ENCODE measurements around the gene CNTN5. TPM values are rescaled to one million over a fixed set of nuclear protein-coding genes. Genes with fewer than 3 reads are reported as not detected.
"Not testable (repeated sequence)": the region's sequence is repeated elsewhere in the genome, so short reads cannot be mapped to it uniquely, and the experiment has no call there.

CNTN5 gene
- total RNA-seq, 2 donors from 2014 or later: 0.85 to 4.2 TPM

GRCh38 chr11:99814738-99815137 is 794.0 kb downstream of the CNTN5 start:
- Histone ChIP-seq H3K27ac (no peak overlapping the region), H3K9me3 (no peaks in the 10 kb centered on the region), H3K4me1 (ENCODE audit: control insufficient read depth in 1 of 2, low read depth in 2 of 2) (no peaks in the 10 kb centered on the region), H3K36me3 (no peaks in the 10 kb centered on the region), H3K4me3 (no peak overlapping the region), H3K27me3 (replicated peaks; ENCODE audit: insufficient read depth) (no peaks in the 10 kb centered on the region)
- TF ChIP-seq CTCF (IDR thresholded peaks at IDR 0.05): no peak
- DNase-seq (ENCODE audit: low spot score) (no peak), ATAC-seq (ENCODE audit: insufficient number of reproducible peaks, low FRiP score, low read depth) (no peak)

- Histone ChIP-seq H3K4me1 (ENCODE audit: control insufficient read depth in 1 of 2, low read depth in 2 of 2) (no peaks in the 10 kb centered on the region), H3K27ac (no peak overlapping the region), H3K27me3 (replicated peaks; ENCODE audit: insufficient read depth) (no peaks in the 10 kb centered on the region), H3K9me3 (no peaks in the 10 kb centered on the region), H3K36me3 (no peaks in the 10 kb centered on the region), H3K4me3 (no peak overlapping the region)
- no peak for DNase-seq (ENCODE audit: low spot score)
- TF ChIP-seq CTCF (IDR thresholded peaks at IDR 0.05): no peak
- ATAC-seq (ENCODE audit: insufficient number of reproducible peaks, low FRiP score, low read depth): no peak
These were observed 798.2 kb downstream of the CNTN5 start for GRCh38 chr11:99818991-99819390.

- no peak for TF ChIP-seq CTCF (IDR thresholded peaks at IDR 0.05)
- Histone ChIP-seq H3K4me3 (no peak overlapping the region), H3K36me3 (no peaks in the 10 kb centered on the region), H3K27me3 (replicated peaks; ENCODE audit: insufficient read depth) (no peaks in the 10 kb centered on the region), H3K4me1 (ENCODE audit: control insufficient read depth in 1 of 2, low read depth in 2 of 2) (no peaks in the 10 kb centered on the region), H3K9me3 (no peaks in the 10 kb centered on the region), H3K27ac (no peak overlapping the region)
- no peak for DNase-seq (ENCODE audit: low spot score)
- ATAC-seq (ENCODE audit: insufficient number of reproducible peaks, low FRiP score, low read depth): no peak
These were observed 802.3 kb downstream of the CNTN5 start for GRCh38 chr11:99822846-99823565.

GRCh38 chr11:99836739-99837138 is 816.0 kb downstream of the CNTN5 start:
- not testable (repeated sequence) for H3K9me3 ChIP-seq; H3K4me3 ChIP-seq; DNase-seq (ENCODE audit: low spot score); H3K27me3 ChIP-seq (replicated peaks; ENCODE audit: insufficient read depth); H3K27ac ChIP-seq; H3K4me1 ChIP-seq (ENCODE audit: control insufficient read depth in 1 of 2, low read depth in 2 of 2); H3K36me3 ChIP-seq; ATAC-seq (ENCODE audit: insufficient number of reproducible peaks, low FRiP score, low read depth)

- Histone ChIP-seq H3K27ac (no peak overlapping the region), H3K27me3 (replicated peaks; ENCODE audit: insufficient read depth) (no peaks in the 10 kb centered on the region), H3K36me3 (no peaks in the 10 kb centered on the region), H3K4me1 (ENCODE audit: control insufficient read depth in 1 of 2, low read depth in 2 of 2) (no peaks in the 10 kb centered on the region), H3K9me3 (no peaks in the 10 kb centered on the region), H3K4me3 (no peak overlapping the region)
- no peak for TF ChIP-seq CTCF (IDR thresholded peaks at IDR 0.05)
- ATAC-seq (ENCODE audit: insufficient number of reproducible peaks, low FRiP score, low read depth) (no peak), DNase-seq (ENCODE audit: low spot score) (no peak)
These were observed 821.1 kb downstream of the CNTN5 start for GRCh38 chr11:99841885-99842284.

- no peaks in the 10 kb centered on the region for H3K4me1 ChIP-seq (ENCODE audit: control insufficient read depth in 1 of 2, low read depth in 2 of 2)
- DNase-seq (ENCODE audit: low spot score): no peak
- no peak overlapping the region for H3K4me3 ChIP-seq
- H3K27me3 ChIP-seq (replicated peaks; ENCODE audit: insufficient read depth): no peaks in the 10 kb centered on the region
- no peak overlapping the region for H3K27ac ChIP-seq
- no peak for TF ChIP-seq CTCF (IDR thresholded peaks at IDR 0.05)
- no peaks in the 10 kb centered on the region for H3K9me3 ChIP-seq
- no peaks in the 10 kb centered on the region for H3K36me3 ChIP-seq
- ATAC-seq (ENCODE audit: insufficient number of reproducible peaks, low FRiP score, low read depth): no peak
These were observed 845.2 kb downstream of the CNTN5 start for GRCh38 chr11:99865951-99866350.

All from thoracic aorta (tissue), 2 donors.